Left cardiac atrium (tissue), 4 donors: ENCODE measurements around the gene RNF213. TPM values are rescaled to one million over a fixed set of nuclear protein-coding genes. Genes with fewer than 3 reads are reported as not detected.
"Not testable (repeated sequence)": the region's sequence is repeated elsewhere in the genome, so short reads cannot be mapped to it uniquely, and the experiment has no call there.

Experiments
- ATAC-seq, 2 donors: fragments of 200-7000 bp; cut with Tn5 transposase; one replicate each; pipeline ENCODE4 v1.9.1; 2020; ENCODE audit warnings: mild to moderate bottlenecking in 2 of 2, moderate library complexity in 2 of 2
- DNase-seq: peaks from one replicate; pipeline ENCODE4 v3.0.0-alpha.2; 2020
- intact Hi-C, 2 donors: fragments of 100-400 bp; cut with DNase I; formaldehyde crosslinking; loops; one replicate each; pipeline versions ENCODE4 v1.14.1 to v1.15.1; 2022 to 2023
- total RNA-seq, 2 donors: library from RNA; stranded (reverse); fragmentation: NEBNext Ultra II Directional; extraction: Animal tissue kit (Norgen Biotek cat#: 25700); gene quantifications; one replicate each; pipeline ENCODE4 v1.2.1, GENCODE V29; 2021
- donor health status: DM: no; HTN: yes; CAD: no.
- donor health status: DM: no; HTN: yes; CAD: no; lungs with severe emphysema.
- donor health status: DM: yes; HTN: yes; CAD: no.
- donor health status: Dilated cardiomyopathy.

Gene RNF213
- total RNA-seq, 2 donors from 2014 or later: 43.4 to 48.4 TPM

- ATAC-seq (peak in 1 of 2 donors; percentile 14), DNase-seq (no peak)
Measured at GRCh38 chr17:80307994-80308691, 47.5 kb downstream of the RNF213 start.

GRCh38 chr17:80308692-80309517 lies 48.3 kb downstream of the RNF213 start:
- intact Hi-C loops: loop anchor here in 1 of 2 donors (10.0 kb wide), 1 partner anchor 46 kb away; no protein-coding TSS in a partner anchor
- no peak for DNase-seq
- ATAC-seq: no peak

More at GRCh38 chr17:80307994-80308691, 47.5 kb downstream of the RNF213 start:
- intact Hi-C loops: loop anchor here in 1 of 2 donors (10.0 kb wide), 1 partner anchor 47 kb away; no protein-coding TSS in a partner anchor

GRCh38 chr17:80311216-80311827 lies 50.7 kb downstream of the RNF213 start:
- DNase-seq: no peak
- no peak for ATAC-seq
- intact Hi-C loops: no loop called here

- DNase-seq: no peak
- intact Hi-C loops: no loop called here
- no peak for ATAC-seq
Measured at GRCh38 chr17:80312621-80313135, 52.0 kb downstream of the RNF213 start.

- intact Hi-C loops: no loop called here
- ATAC-seq (no peak), DNase-seq (no peak)
Measured at GRCh38 chr17:80313160-80313829, 52.6 kb downstream of the RNF213 start.

GRCh38 chr17:80313946-80314345 lies 53.3 kb downstream of the RNF213 start:
- DNase-seq: not testable (repeated sequence)

DNA sequence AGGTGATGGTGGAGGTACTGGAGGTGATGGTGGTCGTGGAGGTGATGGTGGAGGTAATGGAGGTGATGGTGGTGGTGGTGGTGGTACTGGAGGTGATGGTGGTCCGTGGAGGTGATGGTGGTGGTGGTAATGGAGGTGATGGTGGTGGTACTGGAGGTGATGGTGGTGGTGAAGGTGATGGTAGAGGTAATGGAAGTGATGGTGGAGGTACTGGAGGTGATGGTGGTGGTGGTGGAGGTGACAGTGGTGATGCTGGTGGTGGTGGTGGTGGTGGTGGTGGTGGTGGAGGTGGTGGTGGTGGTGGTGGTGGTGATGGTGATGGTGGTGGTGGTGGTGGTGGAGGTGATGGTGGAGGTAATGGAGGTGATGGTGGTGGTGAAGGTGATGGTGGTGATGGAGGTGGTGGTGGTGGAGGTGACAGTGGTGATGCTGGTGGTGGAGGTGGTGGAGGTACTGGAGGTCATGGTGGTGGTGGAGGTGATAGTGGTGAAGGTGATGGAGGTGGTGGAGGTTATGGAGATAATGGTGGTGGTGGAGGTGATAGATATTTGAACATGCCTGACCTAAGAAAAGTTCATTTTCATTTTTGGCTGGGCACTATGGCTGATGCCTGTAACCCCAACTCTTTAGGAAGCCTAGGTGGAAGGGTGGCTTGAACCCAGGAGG lies 55.0 kb downstream of the RNF213 start:
- intact Hi-C loops: no loop called here
- ATAC-seq (no peak), DNase-seq (no peak)

More at GRCh38 chr17:80313946-80314345, 53.3 kb downstream of the RNF213 start:
- intact Hi-C loops, ATAC-seq: not testable (repeated sequence)

GRCh38 chr17:80316431-80316830 lies 55.8 kb downstream of the RNF213 start:
- DNase-seq: no peak
- no peak for ATAC-seq
- intact Hi-C loops: no loop called here

DNA sequence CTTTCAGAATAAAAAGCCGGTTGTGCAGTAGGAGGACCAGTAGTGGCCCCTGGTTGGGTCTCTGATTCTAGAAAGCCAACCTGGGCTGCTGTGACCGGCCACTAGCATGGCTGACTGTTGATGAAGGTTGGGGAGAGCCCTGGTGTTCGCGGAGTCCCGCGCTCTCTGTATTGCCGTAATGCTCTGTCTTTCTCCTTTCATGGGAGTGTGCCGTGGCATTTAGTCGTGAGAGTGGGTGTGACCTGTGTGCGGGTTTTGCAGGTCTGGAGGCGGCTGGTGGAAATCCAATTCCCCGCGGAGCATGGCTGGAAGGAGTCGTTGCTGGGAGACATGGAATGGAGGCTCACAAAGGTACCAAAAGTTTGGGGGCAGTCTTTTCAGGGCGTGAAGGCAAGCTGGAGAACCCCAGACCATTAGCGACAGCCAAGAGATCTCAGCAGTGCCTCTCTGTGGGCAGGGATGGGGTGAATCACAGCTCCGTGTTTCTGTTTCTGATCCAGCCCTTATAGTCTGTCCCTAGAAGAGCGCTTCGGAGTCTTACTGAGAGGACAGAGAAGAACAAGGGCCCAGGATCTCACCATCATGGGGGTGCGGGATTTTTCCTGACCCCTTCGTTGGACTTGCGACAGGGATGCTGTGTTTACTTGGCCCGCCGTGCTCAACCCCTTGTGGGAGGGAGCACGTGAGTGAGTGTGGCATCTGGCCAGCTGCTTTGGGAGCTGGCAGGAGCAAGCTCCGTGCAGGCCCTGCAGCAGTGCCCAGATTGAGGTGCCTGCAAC lies 56.5 kb downstream of the RNF213 start:
- ATAC-seq (peak; percentile 16 to 59), DNase-seq (no peak)
- intact Hi-C loops: no loop called here

- no peak for DNase-seq
- peak in 1 of 2 donors; percentile 29 for ATAC-seq
- intact Hi-C loops: no loop called here
Measured at GRCh38 chr17:80317706-80317980, 57.0 kb downstream of the RNF213 start.

DNA sequence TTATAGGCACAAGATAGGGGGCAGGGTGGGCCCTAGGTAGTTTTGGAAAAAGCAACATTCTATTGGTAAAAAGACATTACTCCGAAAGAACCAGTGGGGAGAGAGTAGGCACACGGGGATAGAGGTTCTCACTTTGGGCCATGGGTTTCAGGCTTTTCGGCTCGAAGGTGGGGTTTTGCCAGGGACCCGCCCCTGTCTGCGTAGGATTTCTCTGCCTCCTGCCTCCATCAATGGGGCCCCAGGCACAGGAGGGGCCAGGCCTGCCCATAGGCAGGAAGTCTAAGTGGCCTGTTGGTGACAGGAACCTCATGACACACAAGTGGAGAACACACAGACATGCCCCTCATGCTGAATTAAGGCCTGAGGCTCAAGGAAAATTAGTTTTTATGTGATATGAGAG lies 57.5 kb downstream of the RNF213 start:
- ATAC-seq (no peak), DNase-seq (no peak)
- intact Hi-C loops: no loop called here

DNA sequence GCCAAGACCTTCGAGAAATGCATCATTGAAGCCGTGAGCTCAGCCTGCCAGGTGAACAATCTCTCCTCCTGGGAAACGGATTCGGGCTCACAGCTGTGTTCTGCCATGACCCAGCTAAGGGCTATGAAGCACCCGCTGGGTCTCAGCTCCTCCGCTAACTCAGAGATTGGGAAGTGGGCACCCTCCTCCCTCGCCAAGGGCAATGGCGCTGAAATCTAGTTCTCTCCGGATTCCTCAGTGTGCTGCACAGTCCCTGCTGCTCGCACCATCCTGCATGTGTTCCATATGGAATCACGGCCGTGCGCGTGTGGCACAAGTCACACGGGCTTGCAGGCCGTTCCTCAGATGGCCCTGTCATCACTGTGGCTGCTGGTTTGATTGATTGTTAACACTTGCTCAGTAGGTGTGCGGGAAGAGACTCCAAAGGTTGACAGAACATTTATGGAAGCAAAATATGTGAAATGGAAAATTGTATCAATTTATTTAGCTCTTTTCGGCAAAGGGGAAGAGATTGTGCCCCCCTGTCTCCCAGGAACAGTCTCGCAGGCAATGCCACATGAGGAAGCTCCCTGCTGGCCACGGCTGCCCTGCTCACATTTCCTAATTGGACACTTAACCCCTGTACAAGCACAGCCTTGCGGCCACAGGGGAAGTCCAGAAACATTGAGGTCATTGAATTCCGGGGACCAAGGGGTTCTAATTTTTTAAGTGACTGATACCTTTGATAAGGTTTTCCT lies 58.8 kb downstream of the RNF213 start:
- no peak for DNase-seq
- intact Hi-C loops: no loop called here
- no peak for ATAC-seq

DNA sequence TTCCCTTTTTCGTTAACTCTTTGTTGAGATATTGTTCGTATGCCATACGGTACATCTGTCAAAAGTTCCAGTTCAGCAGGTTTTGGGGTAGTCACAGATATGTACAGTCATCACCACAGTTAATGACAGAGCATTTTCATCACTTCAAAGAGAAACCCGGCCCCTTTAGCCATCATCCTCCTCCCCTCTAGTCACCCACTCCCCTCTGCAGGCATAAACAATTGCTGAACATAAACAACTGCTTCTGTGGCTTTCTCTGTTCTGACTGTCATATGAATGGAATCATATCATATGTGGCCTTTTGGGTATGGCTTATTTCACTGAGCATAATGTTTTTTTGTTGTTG lies 59.3 kb downstream of the RNF213 start:
- DNase-seq (no peak), ATAC-seq (no peak)
- intact Hi-C loops: no loop called here

DNA sequence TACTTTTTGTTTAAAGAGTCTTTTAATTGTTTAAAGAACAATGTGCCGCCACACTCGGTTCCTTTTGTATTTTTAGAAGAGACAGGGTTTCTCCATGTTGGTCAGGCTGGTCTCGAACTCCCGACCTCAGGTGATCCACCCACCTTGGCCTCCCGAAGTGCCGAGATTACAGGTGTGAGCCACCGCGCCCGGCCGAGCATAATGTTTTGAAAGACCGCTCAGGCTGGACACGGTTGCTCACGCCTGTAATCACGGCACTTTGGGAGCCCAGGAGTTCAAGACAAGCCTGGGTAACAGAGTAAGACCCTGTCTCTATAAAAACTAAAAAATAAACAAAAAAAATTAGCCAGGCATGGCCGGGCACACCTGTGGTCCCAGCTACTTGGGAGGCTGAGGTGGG lies 59.8 kb downstream of the RNF213 start:
- intact Hi-C loops: no loop called here
- ATAC-seq (no peak), DNase-seq (no peak)

DNA sequence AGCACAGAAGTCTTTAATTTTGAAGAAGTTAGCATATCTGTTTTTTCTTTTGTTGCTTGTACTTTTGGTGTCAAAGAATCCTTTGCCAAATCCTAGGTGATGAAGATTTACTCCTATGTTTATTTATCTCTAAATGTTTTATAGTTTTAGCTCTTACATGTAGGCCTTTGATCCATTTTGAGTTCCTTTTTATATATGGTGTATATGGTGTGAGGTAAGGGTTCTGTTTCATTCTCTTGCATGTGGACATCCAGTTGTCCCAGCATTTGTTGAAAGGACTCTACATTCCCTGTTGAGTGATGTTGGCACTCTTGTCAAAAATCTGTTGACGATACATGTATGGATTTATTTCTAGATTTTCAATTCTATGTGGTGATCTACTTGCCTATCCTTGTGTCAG lies 62.2 kb downstream of the RNF213 start:
- ATAC-seq (no peak), DNase-seq (no peak)
- intact Hi-C loops: no loop called here

- intact Hi-C loops: no loop called here
- DNase-seq (no peak), ATAC-seq (no peak)
Measured at GRCh38 chr17:80323982-80324381, 63.3 kb downstream of the RNF213 start.

GRCh38 chr17:80327518-80327917 lies 66.9 kb downstream of the RNF213 start:
- ATAC-seq (peak; percentile 30 to 64), DNase-seq (peak; percentile 48)

More at GRCh38 chr17:80327518-80327917, 66.9 kb downstream of the RNF213 start:
- intact Hi-C loops: no loop called here
